22Rv1 (cell line): ENCODE results near the gene TMEM205.

Experiments used
- H3K27ac ChIP-seq: fragments of 450-650 bp; 2 replicates; pipeline ENCODE4 v1.5.1; 2017
- CTCF ChIP-seq: fragments of 450-650 bp; IDR thresholded peaks from 2 replicates; pipeline ENCODE4 v1.5.1; 2017; ENCODE audit warnings: mild to moderate bottlenecking
- ZFX ChIP-seq: fragments of 450-650 bp; IDR thresholded peaks from 2 replicates; pipeline ENCODE4 v1.6.1; 2017; ENCODE audit warnings: antibody characterized with exemption, borderline replicate concordance

Gene TMEM205

GRCh38 chr19:11296264-11296663 lies 49.8 kb downstream of the TMEM205 start:
- no peak overlapping the region for H3K27ac ChIP-seq
- TF ChIP-seq CTCF = no peak
- no peak for TF ChIP-seq ZFX

GRCh38 chr19:11295665-11296245 lies 50.3 kb downstream of the TMEM205 start, which contains the start of gene TSPAN16:
Gene TSPAN16, plus strand, starts transcription at chr19:11296160. Its CDS starts 138 bp downstream, at chr19:11296298.
- no peak for TF ChIP-seq ZFX
- TF ChIP-seq CTCF = no peak
- H3K27ac ChIP-seq = no peak within 1 kb of the TSS

- H3K27ac ChIP-seq = no peak overlapping the region
- TF ChIP-seq CTCF (no peak), ZFX (no peak)
These were observed 50.9 kb downstream of the TMEM205 start for GRCh38 chr19:11295180-11295579.

- H3K27ac ChIP-seq = no peak overlapping the region
- TF ChIP-seq CTCF (peak; percentile 96), ZFX (no peak)
These were observed 52.4 kb downstream of the TMEM205 start for GRCh38 chr19:11293433-11294389.
